ENCODE results near the gene TTC38. TPM values are rescaled to one million over a fixed set of nuclear protein-coding genes. Genes with fewer than 3 reads are reported as not detected.
A peak's percentile ranks its signal among the peaks of the same experiment; 100 is the strongest.

Gene TTC38
- total RNA-seq, 4 donors from 2014 or later = 30.4 to 58.3 (median 43.1) TPM

GRCh38 chr22:46297151-46297812 lies 29.5 kb downstream of the TTC38 start:
- Histone ChIP-seq H3K27ac (no peak overlapping the region), H3K9me3 (no peaks in the 10 kb centered on the region), H3K4me1 (peaks cover 8 to 14% of the 10 kb centered on the region in 2 donors), H3K27me3 (no peaks in the 10 kb centered on the region), H3K36me3 (peaks cover 0 to 11% of the 10 kb centered on the region in 2 donors), H3K4me3 (peak overlapping the region; percentile 59 to 82 (median 74))
- ATAC-seq (no peak), DNase-seq (no peak)
- intact Hi-C loops (cut with DNase I; ENCODE audit: low total_unique reads) (loop anchor here (2.0 kb wide), 2 partner anchors 30 to 46 kb away; partner anchors contain the start of gene CDPF1), in situ Hi-C loops (cut with MboI; ENCODE audit: low sequenced_read_pairs in 4 of 4) (no loop called here)
- TF ChIP-seq POLR2A (IDR thresholded peaks at IDR 0.05) = no peak
- TF ChIP-seq, protein P1, sequence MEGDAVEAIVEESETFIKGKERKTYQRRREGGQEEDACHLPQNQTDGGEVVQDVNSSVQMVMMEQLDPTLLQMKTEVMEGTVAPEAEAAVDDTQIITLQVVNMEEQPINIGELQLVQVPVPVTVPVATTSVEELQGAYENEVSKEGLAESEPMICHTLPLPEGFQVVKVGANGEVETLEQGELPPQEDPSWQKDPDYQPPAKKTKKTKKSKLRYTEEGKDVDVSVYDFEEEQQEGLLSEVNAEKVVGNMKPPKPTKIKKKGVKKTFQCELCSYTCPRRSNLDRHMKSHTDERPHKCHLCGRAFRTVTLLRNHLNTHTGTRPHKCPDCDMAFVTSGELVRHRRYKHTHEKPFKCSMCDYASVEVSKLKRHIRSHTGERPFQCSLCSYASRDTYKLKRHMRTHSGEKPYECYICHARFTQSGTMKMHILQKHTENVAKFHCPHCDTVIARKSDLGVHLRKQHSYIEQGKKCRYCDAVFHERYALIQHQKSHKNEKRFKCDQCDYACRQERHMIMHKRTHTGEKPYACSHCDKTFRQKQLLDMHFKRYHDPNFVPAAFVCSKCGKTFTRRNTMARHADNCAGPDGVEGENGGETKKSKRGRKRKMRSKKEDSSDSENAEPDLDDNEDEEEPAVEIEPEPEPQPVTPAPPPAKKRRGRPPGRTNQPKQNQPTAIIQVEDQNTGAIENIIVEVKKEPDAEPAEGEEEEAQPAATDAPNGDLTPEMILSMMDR (IDR thresholded peaks at IDR 0.05 in 4 of 5, conservative IDR thresholded peaks at IDR 0.05 in 1 of 5) = no peak

DNA sequence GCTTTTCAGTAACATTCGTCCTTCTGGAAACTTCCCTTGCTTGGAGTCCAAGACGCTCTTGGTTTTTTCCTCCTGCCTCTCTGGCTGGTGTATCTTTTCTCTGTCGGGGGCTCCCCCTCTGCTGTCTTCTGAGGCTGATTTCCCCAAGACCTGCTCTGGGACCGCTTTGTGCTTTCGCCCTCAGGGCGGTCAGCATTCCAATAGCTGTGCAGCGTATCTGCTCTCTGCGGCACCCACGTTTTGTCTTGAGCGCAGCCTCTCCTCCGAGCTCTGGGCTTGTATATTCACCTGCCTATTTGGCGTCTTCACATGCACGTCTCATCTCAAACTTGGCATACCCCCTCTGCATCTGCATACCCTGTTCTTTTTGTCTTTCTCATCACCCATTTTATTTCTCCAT lies 31.3 kb downstream of the TTC38 start:
- DNase-seq (no peak), ATAC-seq (no peak)
- no peak overlapping the region for H3K27ac ChIP-seq
- intact Hi-C loops (cut with DNase I; ENCODE audit: low total_unique reads) (no loop called here), in situ Hi-C loops (cut with MboI; ENCODE audit: low sequenced_read_pairs in 4 of 4) (no loop called here)
- H3K4me1 ChIP-seq = peaks cover 8 to 14% of the 10 kb centered on the region in 2 donors
- no peaks in the 10 kb centered on the region for H3K27me3 ChIP-seq
- TF ChIP-seq POLR2A (IDR thresholded peaks at IDR 0.05) = no peak
- TF ChIP-seq, protein P1 (IDR thresholded peaks at IDR 0.05 in 4 of 5, conservative IDR thresholded peaks at IDR 0.05 in 1 of 5) = no peak
- H3K4me3 ChIP-seq = no peak overlapping the region
- H3K9me3 ChIP-seq = no peaks in the 10 kb centered on the region
- no peaks in the 10 kb centered on the region for H3K36me3 ChIP-seq

DNA sequence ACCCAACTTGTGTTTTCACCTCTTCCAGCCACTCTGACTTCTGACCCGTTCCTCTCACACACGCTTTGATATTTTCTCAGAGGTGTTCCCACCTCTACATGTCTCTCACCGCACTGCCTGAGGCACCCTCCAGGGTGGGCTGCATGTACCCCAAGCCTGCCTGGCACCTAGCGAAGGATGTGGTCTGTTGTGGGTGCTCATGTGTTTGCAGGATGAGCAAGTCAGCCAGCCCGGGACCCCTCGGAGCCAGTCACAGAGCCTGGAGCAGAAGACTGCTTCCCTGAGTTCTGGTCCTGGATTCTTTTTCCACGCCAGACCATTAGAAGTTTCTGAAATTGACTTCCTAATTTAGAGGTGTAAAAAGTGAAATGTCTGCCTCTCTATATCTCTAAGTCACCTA lies 32.7 kb downstream of the TTC38 start:
- peaks cover 7 to 14% of the 10 kb centered on the region in 2 donors for H3K4me1 ChIP-seq
- H3K36me3 ChIP-seq = no peaks in the 10 kb centered on the region
- intact Hi-C loops (cut with DNase I; ENCODE audit: low total_unique reads) = no loop called here
- ATAC-seq = no peak
- no peak for DNase-seq
- no peaks in the 10 kb centered on the region for H3K9me3 ChIP-seq
- H3K27ac ChIP-seq = no peak overlapping the region
- TF ChIP-seq, protein P1 (IDR thresholded peaks at IDR 0.05 in 4 of 5, conservative IDR thresholded peaks at IDR 0.05 in 1 of 5) = no peak
- no peak for TF ChIP-seq POLR2A (IDR thresholded peaks at IDR 0.05)
- H3K4me3 ChIP-seq = no peak overlapping the region
- no peaks in the 10 kb centered on the region for H3K27me3 ChIP-seq
- in situ Hi-C loops (cut with MboI; ENCODE audit: low sequenced_read_pairs in 4 of 4) = loop anchor here in 1 of 4 donors (10.0 kb wide), 1 partner anchor 316 kb away; no protein-coding TSS in a partner anchor

GRCh38 chr22:46303347-46303965 lies 35.6 kb downstream of the TTC38 start:
- TF ChIP-seq, protein P1 (IDR thresholded peaks at IDR 0.05 in 4 of 5, conservative IDR thresholded peaks at IDR 0.05 in 1 of 5) = no peak
- no peak for TF ChIP-seq POLR2A (IDR thresholded peaks at IDR 0.05)
- no peaks in the 10 kb centered on the region for H3K4me1 ChIP-seq
- H3K27ac ChIP-seq = no peak overlapping the region
- in situ Hi-C loops (cut with MboI; ENCODE audit: low sequenced_read_pairs in 4 of 4) = loop anchor here in 1 of 4 donors (10.0 kb wide), 1 partner anchor 319 kb away; no protein-coding TSS in a partner anchor
- no peaks in the 10 kb centered on the region for H3K36me3 ChIP-seq
- DNase-seq (no peak), ATAC-seq (no peak)
- no peak overlapping the region for H3K4me3 ChIP-seq
- H3K27me3 ChIP-seq = no peaks in the 10 kb centered on the region
- H3K9me3 ChIP-seq = no peaks in the 10 kb centered on the region
- intact Hi-C loops (cut with DNase I; ENCODE audit: low total_unique reads) = no loop called here

Data from gastrocnemius medialis (tissue), 4 donors.